Lung (tissue), 12 donors: ENCODE data around the gene CHD1L. TPM values are rescaled to one million over a fixed set of nuclear protein-coding genes. Genes with fewer than 3 reads are reported as not detected.

Experiments
- ATAC-seq: fragments of 200-7000 bp; cut with Tn5 transposase; one replicate; pipeline ENCODE4 v1.9.1; 2020; ENCODE audit warnings: moderate number of reproducible peaks; ENCODE audit not compliant: insufficient read depth, low FRiP score
- DNase-seq, 3 donors: peaks; one replicate each; pipeline ENCODE4 v3.0.0-alpha.2; 2013 to 2017
- H3K27ac ChIP-seq, 2 donors: one replicate each; pipeline ENCODE4 v1.5.1; 2013; ENCODE audit warnings: mild to moderate bottlenecking in 2 of 2, moderate library complexity in 2 of 2, control low read depth in 1 of 2, inconsistent platforms in 1 of 2, low read depth in 1 of 2, low read length in 1 of 2
- H3K27me3 ChIP-seq, 3 donors: one replicate each; pipeline ENCODE4 v1.5.1; 2013; ENCODE audit warnings: low read length in 2 of 3; ENCODE audit not compliant: control insufficient read depth in 3 of 3, insufficient read depth in 3 of 3
- H3K36me3 ChIP-seq, 4 donors: one replicate each; pipeline ENCODE4 v1.5.1; 2013; ENCODE audit warnings: low read length in 4 of 4, mild to moderate bottlenecking in 1 of 4, moderate library complexity in 1 of 4; ENCODE audit not compliant: control insufficient read depth in 4 of 4, insufficient read depth in 4 of 4
- H3K4me1 ChIP-seq, 5 donors: one replicate each; pipeline ENCODE4 v1.5.1; 2013; ENCODE audit warnings: low read length in 5 of 5, mild to moderate bottlenecking in 2 of 5, moderate library complexity in 1 of 5; ENCODE audit not compliant: control insufficient read depth in 5 of 5, insufficient read depth in 5 of 5
- H3K4me3 ChIP-seq: one replicate; pipeline ENCODE4 v1.5.1; 2013; ENCODE audit warnings: mild to moderate bottlenecking, control low read depth, moderate library complexity
- H3K9ac ChIP-seq, 2 donors: one replicate each; pipeline ENCODE4 v1.5.1; 2013; ENCODE audit warnings: low read length in 2 of 2, control low read depth in 1 of 2; ENCODE audit not compliant: insufficient read depth in 1 of 2
- H3K9me3 ChIP-seq, 4 donors: one replicate each; pipeline ENCODE4 v1.5.1; 2013; ENCODE audit warnings: low read length in 3 of 4, mild to moderate bottlenecking in 1 of 4, moderate library complexity in 1 of 4; ENCODE audit not compliant: control insufficient read depth in 4 of 4, insufficient read depth in 3 of 4
- WGBS, 2 donors: extraction: QIAGEN DNeasy Blood & Tissue Kit; methylation state at CpG; one replicate each; pipeline ENCODE4 v1.1.7; 2013; 5-methylcytosine and 5-hydroxymethylcytosine counted together
- polyA plus RNA-seq, 2 donors: library from polyadenylated mRNA; stranded (reverse); fragments of 200-250 nt; gene quantifications; one replicate each; pipeline ENCODE4 v1.2.1, GENCODE V29; 2013
- total RNA-seq, 2 donors: library from RNA; depleted of rRNA in 1 of 2; stranded (reverse); fragments of >200 nt in 1 of 2; gene quantifications; one replicate each; pipeline ENCODE4 v1.2.1, GENCODE V29; 2014 to 2021
- TF ChIP-seq, protein P1 (sequence below): IDR thresholded peaks from 2 replicates; pipeline ENCODE4 v1.5.1; 2012; ENCODE audit warnings: mild to moderate bottlenecking; ENCODE audit errors: control extremely low read depth, extremely low read depth
- donor health status: control.
- donor health status: control.
- donor health status: Bipolar disorder and iron deficiency.
- donor health status: healthy.
- donor health status: DM: yes; HTN: yes; CAD: no.

The CHD1L gene
- total and polyA plus RNA-seq, 4 donors, result 15.3 to 38.9 (median 22.4) TPM

DNA sequence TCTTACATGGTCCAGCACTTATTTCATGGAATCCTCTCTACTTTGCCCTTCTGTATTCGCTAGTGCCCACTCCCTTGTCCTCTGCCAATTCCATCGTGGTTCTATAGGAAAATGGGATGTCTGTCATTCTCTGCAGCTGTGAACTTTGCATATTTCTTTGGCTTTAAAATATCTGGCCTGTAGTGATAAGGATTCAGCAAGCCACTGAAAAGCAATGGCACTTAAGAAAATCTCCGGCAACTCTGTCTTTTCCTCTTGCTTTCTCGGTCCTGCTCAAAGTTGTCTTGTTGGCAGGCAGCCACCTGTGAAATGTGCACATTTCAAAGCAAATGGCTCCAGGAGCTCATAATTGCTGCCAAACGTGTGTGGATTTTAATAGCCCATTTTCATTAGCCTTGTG lies 91.8 kb downstream of the CHD1L start:
- no peaks in the 10 kb centered on the region for H3K36me3 ChIP-seq
- H3K27me3 ChIP-seq, result no peaks in the 10 kb centered on the region
- no peaks in the 10 kb centered on the region for H3K4me1 ChIP-seq
- no peak overlapping the region for H3K4me3 ChIP-seq
- no peak overlapping the region for H3K9ac ChIP-seq
- peaks cover 0 to 2% (median 0%) of the 10 kb centered on the region in 4 donors for H3K9me3 ChIP-seq
- WGBS, 2 donors, result 35 to 45% methylated on average over 5 of the region's 5 CpGs
- TF ChIP-seq, protein P1, sequence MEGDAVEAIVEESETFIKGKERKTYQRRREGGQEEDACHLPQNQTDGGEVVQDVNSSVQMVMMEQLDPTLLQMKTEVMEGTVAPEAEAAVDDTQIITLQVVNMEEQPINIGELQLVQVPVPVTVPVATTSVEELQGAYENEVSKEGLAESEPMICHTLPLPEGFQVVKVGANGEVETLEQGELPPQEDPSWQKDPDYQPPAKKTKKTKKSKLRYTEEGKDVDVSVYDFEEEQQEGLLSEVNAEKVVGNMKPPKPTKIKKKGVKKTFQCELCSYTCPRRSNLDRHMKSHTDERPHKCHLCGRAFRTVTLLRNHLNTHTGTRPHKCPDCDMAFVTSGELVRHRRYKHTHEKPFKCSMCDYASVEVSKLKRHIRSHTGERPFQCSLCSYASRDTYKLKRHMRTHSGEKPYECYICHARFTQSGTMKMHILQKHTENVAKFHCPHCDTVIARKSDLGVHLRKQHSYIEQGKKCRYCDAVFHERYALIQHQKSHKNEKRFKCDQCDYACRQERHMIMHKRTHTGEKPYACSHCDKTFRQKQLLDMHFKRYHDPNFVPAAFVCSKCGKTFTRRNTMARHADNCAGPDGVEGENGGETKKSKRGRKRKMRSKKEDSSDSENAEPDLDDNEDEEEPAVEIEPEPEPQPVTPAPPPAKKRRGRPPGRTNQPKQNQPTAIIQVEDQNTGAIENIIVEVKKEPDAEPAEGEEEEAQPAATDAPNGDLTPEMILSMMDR, result no peak
- H3K27ac ChIP-seq, result no peak overlapping the region
- DNase-seq, result peak in 2 of 3 donors; percentile 7 to 61
- no peak for ATAC-seq

DNA sequence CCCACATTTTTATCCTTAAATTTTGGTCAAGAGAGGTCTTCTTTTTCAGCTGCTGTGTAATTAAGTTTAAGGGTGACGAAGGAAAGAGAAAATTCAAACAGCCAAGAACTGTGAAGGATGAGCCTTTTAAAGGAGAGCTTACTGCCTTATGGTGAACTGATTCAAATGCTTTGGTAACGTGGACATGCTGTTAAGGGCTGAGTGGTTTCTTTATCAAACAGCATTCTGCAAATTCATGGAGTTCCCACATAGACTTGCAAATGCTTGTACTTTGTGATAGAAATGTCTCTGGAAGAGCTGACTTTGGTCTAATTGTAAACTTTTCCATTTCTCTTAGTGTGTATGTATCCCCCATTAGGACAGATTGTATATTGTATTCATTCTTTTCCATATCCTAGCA lies 93.8 kb downstream of the CHD1L start:
- no peak overlapping the region for H3K9ac ChIP-seq

GRCh38 chr1:147337040-147337630 lies 94.7 kb downstream of the CHD1L start:
- DNase-seq (peak; percentile 22 to 52 (median 43)), ATAC-seq (no peak)
- Histone ChIP-seq H3K4me3 (no peak overlapping the region), H3K9ac (no peak overlapping the region), H3K36me3 (no peaks in the 10 kb centered on the region), H3K4me1 (no peaks in the 10 kb centered on the region), H3K9me3 (peaks cover 0 to 2% (median 0%) of the 10 kb centered on the region in 4 donors), H3K27ac (no peak overlapping the region), H3K27me3 (no peaks in the 10 kb centered on the region)
- WGBS, 2 donors, result 42 to 49% methylated on average over 4 of the region's 4 CpGs
- TF ChIP-seq, protein P1, result no peak

More for the DNA sequence above, 93.8 kb downstream of the CHD1L start:
- Histone ChIP-seq H3K27me3 (no peaks in the 10 kb centered on the region), H3K4me1 (no peaks in the 10 kb centered on the region), H3K9me3 (peaks cover 0 to 2% (median 0%) of the 10 kb centered on the region in 4 donors), H3K4me3 (no peak overlapping the region), H3K36me3 (no peaks in the 10 kb centered on the region), H3K27ac (no peak overlapping the region)
- no peak for ATAC-seq
- 75 to 78% methylated on average over 2 of the region's 2 CpGs for WGBS, 2 donors
- no peak for DNase-seq
- TF ChIP-seq, protein P1, result no peak

DNA sequence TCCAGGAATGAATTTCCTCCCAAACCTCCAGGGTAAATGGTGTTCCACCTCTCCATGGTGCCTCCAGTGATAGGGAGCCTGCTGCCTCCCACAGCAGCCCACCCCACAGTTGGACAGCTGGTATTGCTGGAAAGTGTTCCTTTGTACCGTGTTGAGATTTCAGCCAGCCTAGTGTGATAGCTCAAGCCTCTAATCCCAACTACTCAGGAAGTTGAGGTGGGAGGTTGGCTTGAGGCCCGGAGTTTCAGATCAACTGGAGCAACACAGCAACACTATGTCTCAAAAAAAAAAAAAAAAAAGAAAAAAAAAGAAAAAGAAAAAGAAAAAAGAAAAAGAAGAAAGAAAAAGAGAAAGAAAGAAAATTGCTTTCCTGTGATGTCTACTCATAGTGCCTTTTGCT lies 96.1 kb downstream of the CHD1L start:
- DNase-seq (peak in 1 of 3 donors; percentile 13), ATAC-seq (no peak)
- H3K27ac ChIP-seq, result no peak overlapping the region
- WGBS, 2 donors, result 48 to 58% methylated on average over 2 of the region's 2 CpGs
- no peak overlapping the region for H3K4me3 ChIP-seq
- no peaks in the 10 kb centered on the region for H3K27me3 ChIP-seq
- no peaks in the 10 kb centered on the region for H3K4me1 ChIP-seq
- H3K9ac ChIP-seq, result no peak overlapping the region
- H3K36me3 ChIP-seq, result no peaks in the 10 kb centered on the region
- TF ChIP-seq, protein P1, result no peak
- H3K9me3 ChIP-seq, result peaks cover 0 to 2% (median 0%) of the 10 kb centered on the region in 4 donors
